Lung (tissue), 12 donors: Measurements from ENCODE around the gene ATP13A2. TPM values are rescaled to one million over a fixed set of nuclear protein-coding genes. Genes with fewer than 3 reads are reported as not detected.

Experiments
- ATAC-seq: fragments of 200-7000 bp; cut with Tn5 transposase; one replicate; pipeline ENCODE4 v1.9.1; 2020; ENCODE audit warnings: moderate number of reproducible peaks; ENCODE audit not compliant: insufficient read depth, low FRiP score
- DNase-seq, 3 donors: peaks; one replicate each; pipeline ENCODE4 v3.0.0-alpha.2; 2013 to 2017
- H3K27ac ChIP-seq, 2 donors: one replicate each; pipeline ENCODE4 v1.5.1; 2013; ENCODE audit warnings: mild to moderate bottlenecking in 2 of 2, moderate library complexity in 2 of 2, control low read depth in 1 of 2, inconsistent platforms in 1 of 2, low read depth in 1 of 2, low read length in 1 of 2
- H3K27me3 ChIP-seq, 3 donors: one replicate each; pipeline ENCODE4 v1.5.1; 2013; ENCODE audit warnings: low read length in 2 of 3; ENCODE audit not compliant: control insufficient read depth in 3 of 3, insufficient read depth in 3 of 3
- H3K36me3 ChIP-seq, 4 donors: one replicate each; pipeline ENCODE4 v1.5.1; 2013; ENCODE audit warnings: low read length in 4 of 4, mild to moderate bottlenecking in 1 of 4, moderate library complexity in 1 of 4; ENCODE audit not compliant: control insufficient read depth in 4 of 4, insufficient read depth in 4 of 4
- H3K4me1 ChIP-seq, 5 donors: one replicate each; pipeline ENCODE4 v1.5.1; 2013; ENCODE audit warnings: low read length in 5 of 5, mild to moderate bottlenecking in 2 of 5, moderate library complexity in 1 of 5; ENCODE audit not compliant: control insufficient read depth in 5 of 5, insufficient read depth in 5 of 5
- H3K4me3 ChIP-seq: one replicate; pipeline ENCODE4 v1.5.1; 2013; ENCODE audit warnings: mild to moderate bottlenecking, control low read depth, moderate library complexity
- H3K9ac ChIP-seq, 2 donors: one replicate each; pipeline ENCODE4 v1.5.1; 2013; ENCODE audit warnings: low read length in 2 of 2, control low read depth in 1 of 2; ENCODE audit not compliant: insufficient read depth in 1 of 2
- H3K9me3 ChIP-seq, 4 donors: one replicate each; pipeline ENCODE4 v1.5.1; 2013; ENCODE audit warnings: low read length in 3 of 4, mild to moderate bottlenecking in 1 of 4, moderate library complexity in 1 of 4; ENCODE audit not compliant: control insufficient read depth in 4 of 4, insufficient read depth in 3 of 4
- WGBS, 2 donors: extraction: QIAGEN DNeasy Blood & Tissue Kit; methylation state at CpG; one replicate each; pipeline ENCODE4 v1.1.7; 2013; 5-methylcytosine and 5-hydroxymethylcytosine counted together
- polyA plus RNA-seq, 2 donors: library from polyadenylated mRNA; stranded (reverse); fragments of 200-250 nt; gene quantifications; one replicate each; pipeline ENCODE4 v1.2.1, GENCODE V29; 2013
- total RNA-seq, 2 donors: library from RNA; depleted of rRNA in 1 of 2; stranded (reverse); fragments of >200 nt in 1 of 2; gene quantifications; one replicate each; pipeline ENCODE4 v1.2.1, GENCODE V29; 2014 to 2021
- TF ChIP-seq, protein P1 (sequence below): IDR thresholded peaks from 2 replicates; pipeline ENCODE4 v1.5.1; 2012; ENCODE audit warnings: mild to moderate bottlenecking; ENCODE audit errors: control extremely low read depth, extremely low read depth
- donor health status: control.
- donor health status: control.
- donor health status: Bipolar disorder and iron deficiency.
- donor health status: healthy.
- donor health status: DM: yes; HTN: yes; CAD: no.

Gene ATP13A2
- total and polyA plus RNA-seq, 4 donors = 20.2 to 50.6 (median 33.3) TPM

- H3K4me3 ChIP-seq = peak overlapping the region; percentile 20
- peaks cover 0 to 14% (median 0%) of the 10 kb centered on the region in 5 donors for H3K4me1 ChIP-seq
- H3K27ac ChIP-seq = peak overlapping the region in 1 of 2 donors; percentile 37
- WGBS, 2 donors = 5 to 6% methylated on average over 43 to 57 of the region's 57 CpGs
- DNase-seq (peak; percentile 80 to 89 (median 88)), ATAC-seq (peak; percentile 85)
- H3K36me3 ChIP-seq = peaks cover 0 to 8% (median 0%) of the 10 kb centered on the region in 4 donors
- H3K9ac ChIP-seq = no peak overlapping the region
- peaks cover 0 to 1% (median 0%) of the 10 kb centered on the region in 4 donors for H3K9me3 ChIP-seq
- no peaks in the 10 kb centered on the region for H3K27me3 ChIP-seq
- TF ChIP-seq, protein P1, sequence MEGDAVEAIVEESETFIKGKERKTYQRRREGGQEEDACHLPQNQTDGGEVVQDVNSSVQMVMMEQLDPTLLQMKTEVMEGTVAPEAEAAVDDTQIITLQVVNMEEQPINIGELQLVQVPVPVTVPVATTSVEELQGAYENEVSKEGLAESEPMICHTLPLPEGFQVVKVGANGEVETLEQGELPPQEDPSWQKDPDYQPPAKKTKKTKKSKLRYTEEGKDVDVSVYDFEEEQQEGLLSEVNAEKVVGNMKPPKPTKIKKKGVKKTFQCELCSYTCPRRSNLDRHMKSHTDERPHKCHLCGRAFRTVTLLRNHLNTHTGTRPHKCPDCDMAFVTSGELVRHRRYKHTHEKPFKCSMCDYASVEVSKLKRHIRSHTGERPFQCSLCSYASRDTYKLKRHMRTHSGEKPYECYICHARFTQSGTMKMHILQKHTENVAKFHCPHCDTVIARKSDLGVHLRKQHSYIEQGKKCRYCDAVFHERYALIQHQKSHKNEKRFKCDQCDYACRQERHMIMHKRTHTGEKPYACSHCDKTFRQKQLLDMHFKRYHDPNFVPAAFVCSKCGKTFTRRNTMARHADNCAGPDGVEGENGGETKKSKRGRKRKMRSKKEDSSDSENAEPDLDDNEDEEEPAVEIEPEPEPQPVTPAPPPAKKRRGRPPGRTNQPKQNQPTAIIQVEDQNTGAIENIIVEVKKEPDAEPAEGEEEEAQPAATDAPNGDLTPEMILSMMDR = peak; percentile 68
Measured at GRCh38 chr1:16960560-16961296, 51.0 kb downstream of the ATP13A2 start.

- Histone ChIP-seq H3K27ac (no peak overlapping the region), H3K36me3 (peaks cover 0 to 13% (median 1%) of the 10 kb centered on the region in 4 donors), H3K9ac (no peak overlapping the region), H3K4me1 (peaks cover 0 to 14% (median 0%) of the 10 kb centered on the region in 5 donors), H3K9me3 (peaks cover 0 to 1% (median 0%) of the 10 kb centered on the region in 4 donors), H3K27me3 (no peaks in the 10 kb centered on the region), H3K4me3 (no peak overlapping the region)
- ATAC-seq (no peak), DNase-seq (no peak)
- TF ChIP-seq, protein P1 = no peak
- 93 to 97% methylated on average over 12 of the region's 12 CpGs for WGBS, 2 donors
Measured at GRCh38 chr1:16958475-16958874, 53.3 kb downstream of the ATP13A2 start.

DNA sequence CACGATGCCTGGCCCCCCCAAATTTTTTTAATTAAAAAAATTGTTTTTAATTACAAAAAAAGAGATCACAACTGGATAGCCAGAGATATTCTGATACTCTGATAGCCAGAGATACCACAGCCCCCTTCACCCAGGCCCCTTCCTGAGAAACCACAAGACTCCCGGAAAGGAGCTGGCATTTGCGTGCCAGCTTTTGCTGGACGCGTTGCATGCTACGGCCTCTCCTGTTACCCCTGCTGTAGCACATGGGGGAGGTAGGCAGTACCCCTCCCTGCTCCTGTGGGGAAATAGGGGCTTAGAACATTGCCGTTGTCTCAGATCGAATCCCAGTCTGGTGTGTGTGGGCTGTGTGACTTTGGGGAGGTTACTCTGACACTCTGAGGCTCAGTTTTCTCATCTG is 54.0 kb downstream of the ATP13A2 start:
- ATAC-seq (no peak), DNase-seq (no peak)
- 19 to 69% methylated on average over 8 of the region's 8 CpGs for WGBS, 2 donors
- H3K9ac ChIP-seq = no peak overlapping the region
- H3K4me3 ChIP-seq = no peak overlapping the region
- TF ChIP-seq, protein P1 = no peak
- H3K27ac ChIP-seq = no peak overlapping the region
- H3K36me3 ChIP-seq = peaks cover 0 to 13% (median 1%) of the 10 kb centered on the region in 4 donors
- peaks cover 0 to 14% (median 0%) of the 10 kb centered on the region in 5 donors for H3K4me1 ChIP-seq
- no peaks in the 10 kb centered on the region for H3K27me3 ChIP-seq
- H3K9me3 ChIP-seq = no peaks in the 10 kb centered on the region
